DOHH2 (cell line): ENCODE measurements around the gene FHL1.

Experiments used
- H3F3A ChIP-seq: fragments of 200-600 bp; sonication (generic), shearing (Covaris generic); 2 replicates; pipeline ENCODE4 v1.6.0; 2016; ENCODE audit warnings: antibody characterized with exemption, mild to moderate bottlenecking; ENCODE audit not compliant: control insufficient read depth, insufficient read depth
- H3K27ac ChIP-seq: fragments of 200-600 bp; sonication (generic); 2 replicates; pipeline ENCODE4 v1.5.1; 2014; ENCODE audit warnings: low read depth, mild to moderate bottlenecking, low read length, moderate library complexity
- H3K27me3 ChIP-seq: fragments of 200-600 bp; sonication (generic); 2 replicates; pipeline ENCODE4 v1.6.1; 2014; ENCODE audit warnings: mild to moderate bottlenecking, low read length, mixed read lengths; ENCODE audit not compliant: control insufficient read depth
- H3K36me3 ChIP-seq: fragments of 200-600 bp; sonication (generic); 2 replicates; pipeline ENCODE4 v1.6.1; 2014; ENCODE audit warnings: mild to moderate bottlenecking, low read length, moderate library complexity, mixed read lengths; ENCODE audit not compliant: control insufficient read depth
- H3K4me1 ChIP-seq: fragments of 200-600 bp; sonication (generic); 2 replicates; pipeline ENCODE4 v1.6.1; 2014; ENCODE audit warnings: mild to moderate bottlenecking, low read length, mixed read lengths; ENCODE audit not compliant: control insufficient read depth
- H3K4me2 ChIP-seq: fragments of 200-600 bp; sonication (generic); 2 replicates; pipeline ENCODE4 v1.6.0; 2014; ENCODE audit warnings: mild to moderate bottlenecking, low read length, moderate library complexity
- H3K4me3 ChIP-seq: fragments of 200-600 bp; sonication (generic); 2 replicates; pipeline ENCODE4 v1.5.1; 2014; ENCODE audit warnings: mild to moderate bottlenecking, low read length, mixed read lengths
- H3K79me2 ChIP-seq: fragments of 200-600 bp; sonication (generic); 2 replicates; pipeline ENCODE4 v1.6.1; 2014; ENCODE audit warnings: mild to moderate bottlenecking, low read length, mixed read lengths; ENCODE audit not compliant: control insufficient read depth
- H3K9me2 ChIP-seq: fragments of 200-600 bp; sonication (generic); replicated peaks from 2 replicates; pipeline ENCODE4 v1.6.1; 2014; ENCODE audit warnings: mild to moderate bottlenecking, low read length, mixed read lengths; ENCODE audit not compliant: control insufficient read depth
- H3K9me3 ChIP-seq: fragments of 200-600 bp; sonication (generic); 2 replicates; pipeline ENCODE4 v1.6.1; 2014; ENCODE audit warnings: antibody characterized with exemption, low read length, mixed read lengths; ENCODE audit not compliant: control insufficient read depth, insufficient read depth
- H4K20me1 ChIP-seq: fragments of 200-600 bp; sonication (generic); 2 replicates; pipeline ENCODE4 v1.6.0; 2014; ENCODE audit warnings: low read depth, mild to moderate bottlenecking, antibody characterized with exemption, low read length, moderate library complexity; ENCODE audit not compliant: control insufficient read depth, insufficient read depth
- EZH2phosphoT487 ChIP-seq: fragments of 200-600 bp; sonication (generic); IDR thresholded peaks from 2 replicates; pipeline ENCODE4 v1.6.1; 2017; ENCODE audit warnings: borderline replicate concordance, mild to moderate bottlenecking, antibody characterized with exemption, low read length, moderate library complexity, mixed read lengths
- TF ChIP-seq, protein P1 (sequence below): fragments of 200-600 bp; sonication (generic); IDR thresholded peaks from one replicate; pipeline ENCODE4 v1.5.1; 2014; ENCODE audit warnings: antibody characterized with exemption, mild to moderate bottlenecking, low read depth, low read length; ENCODE audit not compliant: poor library complexity, severe bottlenecking

The FHL1 gene

DNA sequence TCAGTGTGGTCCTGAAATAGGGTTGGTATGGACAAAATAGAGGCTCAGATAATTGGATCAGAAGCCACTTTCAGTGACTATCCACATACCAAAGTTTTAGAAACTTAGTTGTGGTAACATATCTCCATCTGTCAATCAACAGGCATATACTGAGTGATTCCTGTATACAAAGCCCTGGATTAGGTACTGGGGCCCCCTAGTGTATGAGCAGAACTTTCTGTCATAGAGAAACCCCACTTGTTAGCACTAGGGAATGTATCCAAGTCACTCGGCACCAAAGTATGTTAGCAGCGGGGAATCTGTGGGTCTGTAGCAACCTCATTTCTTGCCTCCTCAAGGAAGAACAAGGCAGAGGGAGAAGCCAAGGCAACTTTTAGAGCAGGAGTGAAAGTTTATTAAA lies 53.1 kb downstream of the FHL1 start:
- Histone ChIP-seq H3K4me1 (no peaks in the 10 kb centered on the region), H3K79me2 (no peaks in the 10 kb centered on the region), H4K20me1 (no peaks in the 10 kb centered on the region), H3K9me2 (no peaks in the 10 kb centered on the region), H3K27me3 (peaks cover 8% of the 10 kb centered on the region; the same call in 1 of the 2 replicates), H3K4me2 (no peak overlapping the region), H3K9me3 (no peaks in the 10 kb centered on the region), H3F3A (no peaks in the 10 kb centered on the region), H3K4me3 (no peak overlapping the region), H3K27ac (no peak overlapping the region), H3K36me3 (no peaks in the 10 kb centered on the region)
- no peak for TF ChIP-seq EZH2phosphoT487
- TF ChIP-seq, protein P1, sequence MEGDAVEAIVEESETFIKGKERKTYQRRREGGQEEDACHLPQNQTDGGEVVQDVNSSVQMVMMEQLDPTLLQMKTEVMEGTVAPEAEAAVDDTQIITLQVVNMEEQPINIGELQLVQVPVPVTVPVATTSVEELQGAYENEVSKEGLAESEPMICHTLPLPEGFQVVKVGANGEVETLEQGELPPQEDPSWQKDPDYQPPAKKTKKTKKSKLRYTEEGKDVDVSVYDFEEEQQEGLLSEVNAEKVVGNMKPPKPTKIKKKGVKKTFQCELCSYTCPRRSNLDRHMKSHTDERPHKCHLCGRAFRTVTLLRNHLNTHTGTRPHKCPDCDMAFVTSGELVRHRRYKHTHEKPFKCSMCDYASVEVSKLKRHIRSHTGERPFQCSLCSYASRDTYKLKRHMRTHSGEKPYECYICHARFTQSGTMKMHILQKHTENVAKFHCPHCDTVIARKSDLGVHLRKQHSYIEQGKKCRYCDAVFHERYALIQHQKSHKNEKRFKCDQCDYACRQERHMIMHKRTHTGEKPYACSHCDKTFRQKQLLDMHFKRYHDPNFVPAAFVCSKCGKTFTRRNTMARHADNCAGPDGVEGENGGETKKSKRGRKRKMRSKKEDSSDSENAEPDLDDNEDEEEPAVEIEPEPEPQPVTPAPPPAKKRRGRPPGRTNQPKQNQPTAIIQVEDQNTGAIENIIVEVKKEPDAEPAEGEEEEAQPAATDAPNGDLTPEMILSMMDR = peak; percentile 30

DNA sequence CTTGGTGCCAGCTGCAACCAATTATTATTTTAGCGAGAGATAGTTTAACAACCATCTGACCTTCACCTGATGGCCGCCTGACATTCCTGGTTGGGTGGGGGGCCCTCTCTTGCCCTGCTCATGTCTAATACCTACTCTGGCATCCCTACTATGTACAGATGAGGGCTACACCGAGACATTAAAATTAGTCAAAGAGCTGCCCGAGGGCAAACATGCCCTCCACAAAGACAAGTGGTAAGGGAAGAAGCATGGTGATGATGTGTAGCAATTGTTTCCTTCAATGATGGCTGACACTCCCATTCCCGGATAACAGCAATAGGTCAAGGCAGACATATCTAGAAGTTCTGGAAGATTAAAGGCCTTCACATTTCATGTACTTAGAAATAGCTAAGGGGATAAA lies 54.3 kb downstream of the FHL1 start:
- no peaks in the 10 kb centered on the region for H3K4me1 ChIP-seq
- no peaks in the 10 kb centered on the region for H3K79me2 ChIP-seq
- no peak overlapping the region for H3K27ac ChIP-seq
- no peaks in the 10 kb centered on the region for H4K20me1 ChIP-seq
- H3K9me2 ChIP-seq = no peaks in the 10 kb centered on the region
- H3K36me3 ChIP-seq = no peaks in the 10 kb centered on the region
- H3K9me3 ChIP-seq = no peaks in the 10 kb centered on the region
- no peaks in the 10 kb centered on the region for H3F3A ChIP-seq
- TF ChIP-seq EZH2phosphoT487 = no peak
- TF ChIP-seq, protein P1 = no peak
- H3K4me2 ChIP-seq = no peak overlapping the region
- no peak overlapping the region for H3K4me3 ChIP-seq
- H3K27me3 ChIP-seq = peaks cover 8% of the 10 kb centered on the region; the same call in 1 of the 2 replicates

DNA sequence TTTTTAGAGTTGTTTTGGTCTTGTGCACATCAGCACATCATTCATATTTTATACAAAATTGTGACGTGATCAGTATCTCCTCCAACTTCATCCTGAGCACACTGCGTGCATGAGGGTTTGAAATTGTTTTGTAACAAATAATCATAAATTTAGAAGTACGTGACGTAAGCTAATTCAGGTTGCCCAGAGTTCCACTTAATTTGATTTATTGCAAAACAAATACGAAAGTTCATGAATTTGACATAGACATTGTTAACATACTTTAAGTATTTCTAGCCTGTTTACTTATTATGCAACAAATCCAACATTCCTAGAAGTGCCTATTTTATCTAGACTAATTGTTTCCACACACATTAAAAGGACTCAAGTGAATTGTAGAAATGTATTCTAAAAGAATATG lies 55.6 kb downstream of the FHL1 start:
- Histone ChIP-seq H3K4me2 (no peak overlapping the region), H3K27me3 (0 out of 2 replicates have a peak, but pooled peaks cover 5% of the 10 kb centered on the region), H3K36me3 (no peaks in the 10 kb centered on the region), H3K79me2 (no peaks in the 10 kb centered on the region), H3K9me2 (no peaks in the 10 kb centered on the region), H3K9me3 (no peaks in the 10 kb centered on the region), H4K20me1 (no peaks in the 10 kb centered on the region), H3K4me3 (no peak overlapping the region), H3K27ac (no peak overlapping the region), H3F3A (no peaks in the 10 kb centered on the region), H3K4me1 (no peaks in the 10 kb centered on the region)
- TF ChIP-seq EZH2phosphoT487 = no peak
- TF ChIP-seq, protein P1 = no peak

DNA sequence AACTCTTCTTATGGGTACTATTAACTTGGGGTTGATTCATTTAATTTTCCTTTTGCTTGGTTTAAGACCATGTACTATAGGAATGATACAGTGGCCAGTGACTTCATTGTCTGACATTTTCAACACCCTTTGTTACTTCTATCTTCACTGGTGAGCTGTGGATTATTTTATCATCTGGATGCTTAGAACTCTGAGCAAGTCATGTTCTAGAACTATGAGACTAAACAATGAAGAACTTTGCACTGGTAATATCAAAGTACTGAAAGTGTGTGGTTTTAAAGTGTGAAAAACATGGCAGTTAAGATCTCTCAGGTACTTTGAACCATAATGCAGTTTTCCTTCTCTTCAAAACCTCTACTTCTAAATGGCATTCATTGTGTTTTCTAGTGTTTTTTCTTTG lies 56.1 kb downstream of the FHL1 start:
- H3K4me2 ChIP-seq = no peak overlapping the region
- H3K4me3 ChIP-seq = no peak overlapping the region
- H3K4me1 ChIP-seq = no peaks in the 10 kb centered on the region
- no peak overlapping the region for H3K27ac ChIP-seq
- H3K9me3 ChIP-seq = no peaks in the 10 kb centered on the region
- no peaks in the 10 kb centered on the region for H4K20me1 ChIP-seq
- no peaks in the 10 kb centered on the region for H3K79me2 ChIP-seq
- H3K36me3 ChIP-seq = no peaks in the 10 kb centered on the region
- 0 out of 2 replicates have a peak, but pooled peaks cover 5% of the 10 kb centered on the region for H3K27me3 ChIP-seq
- H3K9me2 ChIP-seq = no peaks in the 10 kb centered on the region
- H3F3A ChIP-seq = no peaks in the 10 kb centered on the region
- TF ChIP-seq, protein P1 = no peak
- no peak for TF ChIP-seq EZH2phosphoT487
